ENCODE data around the gene IPO8.
"Not testable (repeated sequence)": the region's sequence is repeated elsewhere in the genome, so short reads cannot be mapped to it uniquely, and the experiment has no call there.

The IPO8 gene

GRCh38 chr12:30687265-30687986 lies 8.2 kb downstream of the IPO8 start:
- no peak for DNase-seq

GRCh38 chr12:30679241-30679640 lies 16.4 kb downstream of the IPO8 start:
- no peak for DNase-seq

GRCh38 chr12:30678221-30678620 lies 17.4 kb downstream of the IPO8 start:
- DNase-seq: no peak

GRCh38 chr12:30661210-30661609 lies 34.5 kb downstream of the IPO8 start:
- DNase-seq: no peak

GRCh38 chr12:30652034-30652696 lies 43.5 kb downstream of the IPO8 start:
- DNase-seq: no peak

- no peak for DNase-seq
Measured at GRCh38 chr12:30646821-30647220, 48.8 kb downstream of the IPO8 start.

GRCh38 chr12:30643366-30643765 lies 52.3 kb downstream of the IPO8 start:
- no peak for DNase-seq

GRCh38 chr12:30640392-30640791 lies 55.3 kb downstream of the IPO8 start:
- no peak for DNase-seq

GRCh38 chr12:30635385-30635784 lies 60.3 kb downstream of the IPO8 start:
- no peak for DNase-seq

GRCh38 chr12:30631740-30632139 lies 63.9 kb downstream of the IPO8 start:
- peak; percentile 96 for DNase-seq

GRCh38 chr12:30630979-30631285 lies 64.7 kb downstream of the IPO8 start:
- DNase-seq: no peak

GRCh38 chr12:30630076-30630978 lies 65.3 kb downstream of the IPO8 start:
- no peak for DNase-seq

GRCh38 chr12:30626847-30627246 lies 68.8 kb downstream of the IPO8 start:
- no peak for DNase-seq

- peak; percentile 7 for DNase-seq
Measured at GRCh38 chr12:30624009-30624408, 71.7 kb downstream of the IPO8 start.

- DNase-seq: no peak
Measured at GRCh38 chr12:30622509-30622908, 73.2 kb downstream of the IPO8 start.

GRCh38 chr12:30621663-30622241 lies 73.9 kb downstream of the IPO8 start:
- DNase-seq: not testable (repeated sequence)

GRCh38 chr12:30617346-30618016 lies 78.2 kb downstream of the IPO8 start:
- DNase-seq: no peak

GRCh38 chr12:30614031-30614430 lies 81.6 kb downstream of the IPO8 start:
- no peak for DNase-seq

GRCh38 chr12:30613119-30613830 lies 82.4 kb downstream of the IPO8 start:
- DNase-seq: no peak

GRCh38 chr12:30610718-30611117 lies 85.0 kb downstream of the IPO8 start:
- DNase-seq: no peak

GRCh38 chr12:30609819-30610218 lies 85.8 kb downstream of the IPO8 start:
- DNase-seq: not testable (repeated sequence)

GRCh38 chr12:30604302-30604701 lies 91.4 kb downstream of the IPO8 start:
- not testable (repeated sequence) for DNase-seq

Data from NCI-H1105 treated with DMSO at 0.1 percent for 48 hours (cell line).